Vagina (tissue), 2 donors: ENCODE results near the gene NPAS3. TPM values are rescaled to one million over a fixed set of nuclear protein-coding genes. Genes with fewer than 3 reads are reported as not detected.

Source experiments
- DNase-seq, 2 donors: peaks; one replicate each; pipeline ENCODE4 v3.0.0-alpha.2; 2017; ENCODE audit errors: extremely low spot score in 2 of 2
- H3K27ac ChIP-seq: fragments of 200-600 bp; sonication (generic); one replicate; pipeline ENCODE4 v1.5.1; 2019
- H3K27me3 ChIP-seq: fragments of 200-600 bp; sonication (generic); one replicate; pipeline ENCODE4 v1.5.1; 2019
- H3K36me3 ChIP-seq, 2 donors: fragments of 200-600 bp; sonication (generic); one replicate each; pipeline ENCODE4 v1.5.1; 2017 to 2019
- H3K4me1 ChIP-seq: fragments of 200-600 bp; sonication (generic); one replicate; pipeline ENCODE4 v1.5.1; 2019
- H3K4me3 ChIP-seq, 2 donors: fragments of 200-600 bp; sonication (generic); 1 replicate in 1 of 2; 2 replicates in 1 of 2; pipeline ENCODE4 v1.5.1; 2016 to 2019
- H3K9me3 ChIP-seq: fragments of 200-600 bp; sonication (generic); one replicate; pipeline ENCODE4 v1.5.1; 2019
- POLR2A ChIP-seq, 2 donors: fragments of 450-650 bp; IDR thresholded peaks; one replicate each; pipeline ENCODE4 v1.6.1; 2017; ENCODE audit warnings: antibody characterized with exemption in 2 of 2, mild to moderate bottlenecking in 2 of 2, moderate library complexity in 2 of 2
- POLR2AphosphoS5 ChIP-seq, 2 donors: sonication (generic); formaldehyde crosslinking; IDR thresholded peaks; one replicate each; pipeline ENCODE4 v1.9.0; 2017; ENCODE audit warnings: antibody characterized with exemption in 2 of 2, mild to moderate bottlenecking in 2 of 2, low read depth in 1 of 2; ENCODE audit not compliant: insufficient read depth in 1 of 2
- intact Hi-C: fragments of 100-400 bp; cut with DNase I; formaldehyde crosslinking; loops from one replicate; pipeline ENCODE4 v1.15.1; 2023
- total RNA-seq: library from RNA; depleted of rRNA; stranded (reverse); fragments of >200 nt; gene quantifications from one replicate; pipeline ENCODE4 v1.2.3, GENCODE V29; 2016
- TF ChIP-seq, protein P1 (sequence below), 3 experiments: fragments of 450-650 bp in 2 of 3; fragments of 200-600 bp in 1 of 3; sonication (generic) in 1 of 3; IDR thresholded peaks; one replicate each; pipeline ENCODE4 v1.5.1; 2017 to 2019; ENCODE audit warnings: antibody characterized with exemption in 3 of 3, mild to moderate bottlenecking in 2 of 3, moderate library complexity in 2 of 3

NPAS3 gene
- total RNA-seq, 1 donor from 2014 or later = 1.2 TPM

DNA sequence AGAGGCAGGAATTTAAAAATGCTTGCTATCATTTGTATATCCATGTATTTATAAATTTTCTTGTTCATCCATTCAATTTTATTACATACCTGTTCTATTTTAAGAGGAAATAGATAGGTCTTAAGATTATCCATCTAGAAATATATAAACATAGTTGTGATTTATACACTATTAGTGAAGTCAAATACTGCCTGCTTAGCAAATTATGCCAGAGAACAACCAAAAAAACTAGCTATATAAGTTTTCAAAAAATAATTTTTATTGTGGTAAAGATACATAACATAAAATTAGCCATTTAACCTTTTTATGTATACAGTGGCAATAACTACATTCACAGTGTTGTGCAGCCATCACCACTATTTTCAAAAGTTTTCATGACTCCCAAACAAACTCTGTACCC is 237.3 kb downstream of the NPAS3 start:
- no peaks in the 10 kb centered on the region for H3K27me3 ChIP-seq
- intact Hi-C loops = no loop called here
- TF ChIP-seq POLR2A (IDR thresholded peaks at IDR 0.05) = no peak
- TF ChIP-seq, protein P1, sequence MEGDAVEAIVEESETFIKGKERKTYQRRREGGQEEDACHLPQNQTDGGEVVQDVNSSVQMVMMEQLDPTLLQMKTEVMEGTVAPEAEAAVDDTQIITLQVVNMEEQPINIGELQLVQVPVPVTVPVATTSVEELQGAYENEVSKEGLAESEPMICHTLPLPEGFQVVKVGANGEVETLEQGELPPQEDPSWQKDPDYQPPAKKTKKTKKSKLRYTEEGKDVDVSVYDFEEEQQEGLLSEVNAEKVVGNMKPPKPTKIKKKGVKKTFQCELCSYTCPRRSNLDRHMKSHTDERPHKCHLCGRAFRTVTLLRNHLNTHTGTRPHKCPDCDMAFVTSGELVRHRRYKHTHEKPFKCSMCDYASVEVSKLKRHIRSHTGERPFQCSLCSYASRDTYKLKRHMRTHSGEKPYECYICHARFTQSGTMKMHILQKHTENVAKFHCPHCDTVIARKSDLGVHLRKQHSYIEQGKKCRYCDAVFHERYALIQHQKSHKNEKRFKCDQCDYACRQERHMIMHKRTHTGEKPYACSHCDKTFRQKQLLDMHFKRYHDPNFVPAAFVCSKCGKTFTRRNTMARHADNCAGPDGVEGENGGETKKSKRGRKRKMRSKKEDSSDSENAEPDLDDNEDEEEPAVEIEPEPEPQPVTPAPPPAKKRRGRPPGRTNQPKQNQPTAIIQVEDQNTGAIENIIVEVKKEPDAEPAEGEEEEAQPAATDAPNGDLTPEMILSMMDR (IDR thresholded peaks at IDR 0.05) = no peak
- TF ChIP-seq POLR2AphosphoS5 (IDR thresholded peaks at IDR 0.05; ENCODE audit: insufficient read depth in 1 of 2, low read depth in 1 of 2) = no peak
- no peak overlapping the region for H3K4me3 ChIP-seq
- no peaks in the 10 kb centered on the region for H3K9me3 ChIP-seq
- H3K4me1 ChIP-seq = no peaks in the 10 kb centered on the region
- no peak overlapping the region for H3K27ac ChIP-seq
- no peaks in the 10 kb centered on the region for H3K36me3 ChIP-seq
- DNase-seq = no peak

DNA sequence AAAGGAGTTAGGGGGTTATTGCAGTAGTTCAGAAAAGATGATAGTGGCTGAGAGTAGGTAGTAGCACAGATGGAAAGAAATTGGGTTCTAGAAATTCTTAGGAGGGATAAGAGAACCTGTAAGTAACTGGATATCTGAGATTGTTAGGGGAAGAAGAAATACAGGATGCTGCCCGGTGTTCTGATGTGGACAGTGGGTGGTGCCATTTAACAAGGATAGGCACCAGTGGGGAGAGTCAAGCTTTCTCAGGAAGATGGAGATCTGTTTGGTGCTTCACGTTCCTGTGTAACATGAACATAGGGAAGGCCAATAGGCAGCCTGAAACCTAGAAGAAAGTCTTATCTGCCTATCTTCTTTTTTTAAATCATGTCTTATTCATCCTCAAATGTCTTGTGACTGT is 245.9 kb downstream of the NPAS3 start:
- TF ChIP-seq POLR2A (IDR thresholded peaks at IDR 0.05) = no peak
- TF ChIP-seq POLR2AphosphoS5 (IDR thresholded peaks at IDR 0.05; ENCODE audit: insufficient read depth in 1 of 2, low read depth in 1 of 2) = no peak
- TF ChIP-seq, protein P1 (IDR thresholded peaks at IDR 0.05) = no peak
- no peaks in the 10 kb centered on the region for H3K4me1 ChIP-seq
- intact Hi-C loops = no loop called here
- no peaks in the 10 kb centered on the region for H3K36me3 ChIP-seq
- no peak overlapping the region for H3K27ac ChIP-seq
- H3K27me3 ChIP-seq = no peaks in the 10 kb centered on the region
- no peak overlapping the region for H3K4me3 ChIP-seq
- DNase-seq = no peak
- H3K9me3 ChIP-seq = no peaks in the 10 kb centered on the region

- TF ChIP-seq, protein P1 (IDR thresholded peaks at IDR 0.05) = no peak
- TF ChIP-seq POLR2AphosphoS5 (IDR thresholded peaks at IDR 0.05; ENCODE audit: insufficient read depth in 1 of 2, low read depth in 1 of 2) = no peak
- intact Hi-C loops = no loop called here
- H3K9me3 ChIP-seq = no peaks in the 10 kb centered on the region
Measured at GRCh38 chr14:33186656-33187055, 248.0 kb downstream of the NPAS3 start.

DNA sequence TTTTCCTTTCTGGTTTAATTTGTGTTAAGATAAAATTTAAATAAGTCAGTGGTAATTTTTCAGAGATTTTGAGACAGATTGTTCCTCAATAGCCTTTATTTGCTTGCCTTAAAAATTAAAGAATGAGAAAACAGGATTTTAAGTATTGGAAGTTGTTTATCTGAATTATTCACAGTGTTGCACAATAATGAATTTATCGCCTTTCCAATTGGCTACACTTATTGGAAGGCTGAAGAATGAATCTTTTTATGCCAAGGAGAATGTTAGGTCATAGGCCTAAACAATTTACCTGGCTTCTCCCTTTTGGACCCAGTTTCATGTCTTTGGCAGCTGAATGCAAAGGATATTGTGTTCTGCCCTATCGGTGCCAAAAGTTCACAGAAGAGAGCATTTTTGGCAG is 250.2 kb downstream of the NPAS3 start:
- Histone ChIP-seq H3K4me1 (no peaks in the 10 kb centered on the region), H3K4me3 (no peak overlapping the region), H3K27ac (no peak overlapping the region), H3K27me3 (no peaks in the 10 kb centered on the region), H3K9me3 (no peaks in the 10 kb centered on the region), H3K36me3 (no peaks in the 10 kb centered on the region)
- DNase-seq = no peak
- intact Hi-C loops = no loop called here
- TF ChIP-seq POLR2AphosphoS5 (IDR thresholded peaks at IDR 0.05; ENCODE audit: insufficient read depth in 1 of 2, low read depth in 1 of 2) (no peak), POLR2A (IDR thresholded peaks at IDR 0.05) (no peak)
- TF ChIP-seq, protein P1 (IDR thresholded peaks at IDR 0.05) = no peak

More at GRCh38 chr14:33186656-33187055, 248.0 kb downstream of the NPAS3 start:
- no peak for DNase-seq
- H3K27me3 ChIP-seq = no peaks in the 10 kb centered on the region
- H3K4me1 ChIP-seq = no peaks in the 10 kb centered on the region
- H3K27ac ChIP-seq = no peak overlapping the region
- H3K36me3 ChIP-seq = no peaks in the 10 kb centered on the region
- H3K4me3 ChIP-seq = no peak overlapping the region

GRCh38 chr14:33191855-33192254 is 253.2 kb downstream of the NPAS3 start:
- Histone ChIP-seq H3K9me3 (no peaks in the 10 kb centered on the region), H3K4me3 (no peak overlapping the region), H3K4me1 (no peaks in the 10 kb centered on the region), H3K36me3 (no peaks in the 10 kb centered on the region), H3K27me3 (no peaks in the 10 kb centered on the region), H3K27ac (no peak overlapping the region)
- no peak for DNase-seq
- intact Hi-C loops = no loop called here
- TF ChIP-seq POLR2AphosphoS5 (IDR thresholded peaks at IDR 0.05; ENCODE audit: insufficient read depth in 1 of 2, low read depth in 1 of 2) (no peak), POLR2A (IDR thresholded peaks at IDR 0.05) (no peak)
- TF ChIP-seq, protein P1 (IDR thresholded peaks at IDR 0.05) = no peak
